ENCODE data around the gene SLC15A4.
"Not testable (repeated sequence)": the region's sequence is repeated elsewhere in the genome, so short reads cannot be mapped to it uniquely, and the experiment has no call there.

The SLC15A4 gene

GRCh38 chr12:128848371-128848770, 24.6 kb upstream of the SLC15A4 start:
- Histone ChIP-seq H3K4me1 (no peaks in the 10 kb centered on the region), H3K36me3 (no peaks in the 10 kb centered on the region), H3K9me3 (no peaks in the 10 kb centered on the region), H3K4me3 (ENCODE audit: low read depth, low read length) (no peak overlapping the region), H3K27me3 (no peaks in the 10 kb centered on the region)
- DNase-seq: no peak
- no peak for TF ChIP-seq CTCF (IDR thresholded peaks at IDR 0.05; ENCODE audit: low read depth, low read length)

GRCh38 chr12:128846671-128847070, 22.9 kb upstream of the SLC15A4 start:
- not testable (repeated sequence) for DNase-seq; H3K4me1 ChIP-seq; H3K36me3 ChIP-seq; H3K9me3 ChIP-seq; H3K4me3 ChIP-seq (ENCODE audit: low read depth, low read length); H3K27me3 ChIP-seq

- no peaks in the 10 kb centered on the region for H3K27me3 ChIP-seq
- H3K9me3 ChIP-seq: no peaks in the 10 kb centered on the region
- no peak for TF ChIP-seq CTCF (IDR thresholded peaks at IDR 0.05; ENCODE audit: low read depth, low read length)
- DNase-seq: no peak
- H3K36me3 ChIP-seq: no peaks in the 10 kb centered on the region
- H3K4me1 ChIP-seq: no peaks in the 10 kb centered on the region
- H3K4me3 ChIP-seq (ENCODE audit: low read depth, low read length): no peak overlapping the region
These were observed 20.4 kb upstream of the SLC15A4 start for GRCh38 chr12:128844031-128844635.

- Histone ChIP-seq H3K9me3 (no peaks in the 10 kb centered on the region), H3K4me3 (ENCODE audit: low read depth, low read length) (no peak overlapping the region)
These were observed 19.8 kb upstream of the SLC15A4 start for GRCh38 chr12:128843538-128843937.

GRCh38 chr12:128842579-128842978, 18.8 kb upstream of the SLC15A4 start:
- H3K4me1 ChIP-seq: no peaks in the 10 kb centered on the region

More at GRCh38 chr12:128843538-128843937, 19.8 kb upstream of the SLC15A4 start:
- TF ChIP-seq CTCF (IDR thresholded peaks at IDR 0.05; ENCODE audit: low read depth, low read length): no peak
- H3K36me3 ChIP-seq: no peaks in the 10 kb centered on the region
- no peaks in the 10 kb centered on the region for H3K4me1 ChIP-seq
- no peaks in the 10 kb centered on the region for H3K27me3 ChIP-seq
- no peak for DNase-seq

GRCh38 chr12:128840862-128841468, 17.2 kb upstream of the SLC15A4 start:
- Histone ChIP-seq H3K36me3 (no peaks in the 10 kb centered on the region), H3K9me3 (no peaks in the 10 kb centered on the region), H3K4me3 (ENCODE audit: low read depth, low read length) (no peak overlapping the region), H3K4me1 (no peaks in the 10 kb centered on the region), H3K27me3 (no peaks in the 10 kb centered on the region)
- no peak for DNase-seq
- TF ChIP-seq CTCF (IDR thresholded peaks at IDR 0.05; ENCODE audit: low read depth, low read length): no peak

More at GRCh38 chr12:128842579-128842978, 18.8 kb upstream of the SLC15A4 start:
- Histone ChIP-seq H3K27me3 (no peaks in the 10 kb centered on the region), H3K9me3 (no peaks in the 10 kb centered on the region), H3K36me3 (no peaks in the 10 kb centered on the region), H3K4me3 (ENCODE audit: low read depth, low read length) (no peak overlapping the region)
- no peak for DNase-seq
- no peak for TF ChIP-seq CTCF (IDR thresholded peaks at IDR 0.05; ENCODE audit: low read depth, low read length)

GRCh38 chr12:128839885-128840284, 16.1 kb upstream of the SLC15A4 start:
- H3K36me3 ChIP-seq; DNase-seq; H3K4me1 ChIP-seq; H3K27me3 ChIP-seq; H3K4me3 ChIP-seq (ENCODE audit: low read depth, low read length); H3K9me3 ChIP-seq: not testable (repeated sequence)

All from BE2C (cell line).